NCI-H146 treated with DMSO at 0.1 percent for 48 hours (cell line): Measurements from ENCODE around the gene LYRM7.
"Not testable (repeated sequence)": the region's sequence is repeated elsewhere in the genome, so short reads cannot be mapped to it uniquely, and the experiment has no call there.

Experiments
- DNase-seq: peaks from one replicate; lab custom pipeline; 2025; ENCODE audit not compliant: unreplicated experiment; lab: John Stamatoyannopoulos, UW

Gene LYRM7

DNA sequence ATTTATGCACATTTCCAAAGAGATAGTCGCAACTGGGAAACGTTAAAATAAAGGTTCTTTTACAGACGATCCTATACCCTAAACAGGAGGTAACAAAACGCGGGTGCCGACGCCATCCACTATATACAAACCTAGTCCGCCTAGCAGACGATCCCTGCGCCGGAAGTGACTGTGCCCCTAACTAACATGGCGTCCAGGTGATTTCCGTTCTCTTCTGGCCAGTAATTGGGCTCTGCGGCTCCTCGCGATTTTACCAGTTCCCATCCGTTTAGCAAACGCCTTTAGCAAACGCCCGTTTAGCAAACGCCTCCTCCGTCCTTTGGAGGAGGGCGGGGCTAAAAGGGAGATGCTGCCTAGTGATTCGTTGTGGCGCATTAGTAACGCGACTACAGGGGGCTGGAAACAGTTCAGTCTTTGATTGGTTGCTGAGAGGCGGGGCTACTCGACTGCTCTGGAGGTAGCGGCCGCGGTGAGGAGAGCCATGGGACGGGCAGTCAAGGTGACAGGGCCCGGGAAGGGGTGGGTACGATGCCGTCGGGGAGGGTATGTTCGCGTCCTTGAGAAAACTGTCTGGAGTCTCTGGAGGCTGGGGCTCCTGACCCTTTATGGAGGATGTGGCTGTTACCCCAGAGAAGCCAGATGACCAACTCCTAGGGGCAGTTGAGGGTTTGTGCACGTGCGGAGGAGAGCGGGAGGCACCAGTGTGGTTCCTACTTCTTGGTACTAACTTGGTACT, at the start of gene LYRM7:
Gene LYRM7 (plus strand): TSS at position 405 of the 736 bp plus-strand sequence. CDS start 77 bp downstream, at position 482.
- DNase-seq, result peak; percentile 96

DNA sequence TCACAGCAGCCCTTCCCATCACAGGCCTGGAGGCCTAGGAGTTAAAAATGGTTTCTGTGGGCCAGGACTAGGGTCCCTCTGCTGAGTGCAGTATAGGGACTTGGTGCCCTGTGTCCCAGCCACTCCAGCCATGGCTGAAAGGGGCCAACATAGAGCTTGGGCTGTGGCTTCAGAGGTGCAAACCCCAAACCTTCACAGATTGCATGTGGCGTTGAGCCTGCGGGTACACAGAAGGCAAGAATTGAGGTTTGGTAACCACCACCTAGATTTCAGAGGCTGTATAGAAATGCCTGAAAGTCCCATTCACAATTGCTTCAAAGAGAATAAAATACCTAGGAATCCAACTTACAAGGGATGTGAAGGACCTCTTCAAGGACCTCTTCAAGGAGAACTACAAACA, 43.5 kb upstream of the LYRM7 start:
- DNase-seq, result not testable (repeated sequence)

DNA sequence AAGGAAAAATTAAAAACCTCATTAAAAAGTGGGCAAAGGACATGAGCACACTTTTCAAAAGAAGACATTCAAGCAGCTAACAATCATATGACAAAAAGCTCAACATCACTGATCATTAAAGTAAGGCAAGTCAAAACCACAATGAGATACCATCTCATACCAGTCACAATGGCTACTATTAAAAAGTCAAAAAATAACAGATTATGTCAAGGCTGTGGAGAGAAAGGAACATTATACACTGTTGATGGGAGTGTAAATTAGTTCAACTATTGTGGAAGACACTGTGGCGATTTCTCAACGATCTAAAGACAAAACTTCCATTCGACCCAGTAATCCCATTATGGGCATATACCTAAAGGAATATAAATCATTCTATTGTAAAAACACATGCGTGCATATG, 41.4 kb upstream of the LYRM7 start:
- no peak for DNase-seq

DNA sequence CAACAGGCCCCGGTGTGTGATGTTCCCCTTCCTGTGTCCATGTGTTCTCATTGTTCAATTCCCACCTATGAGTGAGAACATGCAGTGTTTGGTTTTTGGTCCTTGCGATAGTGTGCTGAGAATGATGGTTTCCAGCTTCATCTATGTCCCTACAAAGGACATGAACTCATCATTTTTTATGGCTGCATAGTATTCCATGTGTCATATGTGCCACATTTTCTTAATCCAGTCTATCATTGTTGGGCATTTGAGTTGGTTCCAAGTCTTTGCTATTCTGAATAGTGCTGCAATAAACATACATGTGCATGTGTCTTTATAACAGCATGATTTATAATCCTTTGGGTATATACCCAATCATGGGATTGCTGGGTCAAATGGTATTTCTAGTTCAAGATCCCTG, 37.7 kb upstream of the LYRM7 start:
- DNase-seq, result not testable (repeated sequence)

DNA sequence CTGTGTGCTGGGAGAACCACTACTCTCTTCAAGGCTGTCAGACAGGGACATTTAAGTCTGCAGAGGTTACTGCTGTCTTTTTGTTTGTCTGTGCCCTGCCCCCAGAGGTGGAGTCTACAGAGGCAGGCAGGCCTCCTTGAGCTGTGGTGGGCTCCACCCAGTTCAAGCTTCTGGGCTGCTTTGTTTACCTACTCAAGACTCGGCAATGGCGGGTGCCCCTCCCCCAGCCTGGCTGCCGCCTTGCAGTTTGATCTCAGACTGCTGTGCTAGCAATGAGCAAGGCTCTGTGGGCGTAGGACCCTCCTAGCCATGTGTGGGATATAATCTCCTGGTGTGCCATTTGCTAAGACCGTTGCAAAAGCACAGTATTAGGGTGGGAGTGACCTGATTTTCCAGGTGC, 32.3 kb upstream of the LYRM7 start:
- DNase-seq, result not testable (repeated sequence)

DNA sequence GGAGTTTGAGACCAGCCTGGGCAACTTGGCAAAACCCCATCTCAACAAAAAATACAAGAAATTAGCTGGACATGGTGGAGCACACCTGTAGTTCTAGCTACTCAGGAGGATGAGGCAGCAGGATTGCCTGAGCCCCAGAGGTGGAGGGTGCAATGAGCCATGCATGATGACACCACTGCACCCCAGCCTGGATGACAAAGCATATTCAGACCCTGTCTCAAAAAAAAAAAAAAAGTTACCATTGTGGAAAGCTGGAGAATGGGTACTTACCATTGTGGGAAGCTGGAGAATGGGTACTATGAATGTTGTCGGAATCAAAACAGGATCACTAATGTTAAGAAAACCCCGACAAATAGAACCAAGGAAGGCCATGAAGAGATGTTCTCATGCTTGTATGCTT, 31.4 kb upstream of the LYRM7 start:
- no peak for DNase-seq

DNA sequence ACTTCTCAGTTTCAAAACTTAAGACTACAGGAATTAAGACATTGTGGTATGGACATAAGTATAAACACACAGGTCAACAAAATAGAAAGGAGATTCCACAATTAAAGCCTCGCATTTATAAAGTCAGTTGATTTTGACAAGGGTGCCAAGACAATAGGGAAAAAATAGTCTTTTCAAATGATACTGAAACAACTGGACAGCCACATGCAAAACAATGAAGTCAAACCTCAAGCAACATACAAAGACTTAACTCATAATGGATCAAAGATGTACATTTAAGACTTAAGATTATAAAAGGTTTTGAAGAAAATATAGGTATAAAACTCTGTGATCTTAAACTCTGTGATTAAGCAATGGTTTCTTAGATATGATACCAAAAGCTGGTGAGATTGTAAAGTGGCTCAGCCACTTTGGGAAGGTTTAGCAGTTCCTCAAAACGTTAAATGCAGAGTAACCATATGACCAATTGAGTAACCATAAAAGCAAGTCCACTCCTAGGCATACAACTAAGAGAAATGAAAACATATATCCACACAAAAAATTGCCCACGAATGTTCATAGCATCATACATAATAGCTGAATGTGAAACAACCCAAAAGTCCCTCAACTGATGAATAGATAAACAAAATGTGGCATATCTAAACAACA, 27.6 kb upstream of the LYRM7 start:
- DNase-seq, result no peak

DNA sequence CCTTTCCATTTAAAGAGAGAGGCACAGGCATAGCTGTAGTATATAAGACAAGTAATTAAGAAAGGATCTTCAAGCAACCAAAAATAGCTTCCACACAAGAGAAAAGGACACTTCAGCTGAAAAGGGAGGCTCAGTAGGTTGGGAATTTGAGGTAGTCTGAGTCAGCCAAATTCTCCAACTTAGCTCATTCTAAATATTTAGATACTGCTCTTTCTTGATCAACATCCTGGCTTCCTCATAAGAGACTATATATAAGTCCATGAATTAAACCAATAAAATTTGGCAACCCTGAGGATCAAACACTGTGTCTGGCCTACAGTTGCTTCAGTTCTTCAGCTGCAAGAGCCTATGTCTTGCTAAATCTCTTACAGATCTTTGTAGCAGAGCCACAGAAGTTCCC, 23.5 kb upstream of the LYRM7 start:
- no peak for DNase-seq

DNA sequence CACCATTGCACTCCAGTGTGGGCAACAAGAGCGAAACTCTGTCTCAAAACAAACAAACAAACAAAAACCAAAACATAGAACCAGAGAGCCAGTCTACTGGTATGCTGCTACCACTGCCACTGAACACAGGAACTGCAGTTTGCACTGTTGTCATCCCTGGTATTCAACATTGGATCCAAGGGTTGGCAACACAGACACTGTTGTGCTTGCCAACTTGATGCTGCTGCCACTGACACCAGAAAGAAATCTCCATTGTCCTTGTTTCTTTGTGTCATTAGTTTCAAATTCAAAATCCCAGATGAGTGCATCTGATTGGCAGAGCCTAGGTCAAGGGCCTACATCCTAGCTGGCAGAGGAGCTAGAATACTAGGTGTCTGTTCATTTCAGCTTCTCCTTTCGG, 21.9 kb upstream of the LYRM7 start:
- DNase-seq, result no peak

DNA sequence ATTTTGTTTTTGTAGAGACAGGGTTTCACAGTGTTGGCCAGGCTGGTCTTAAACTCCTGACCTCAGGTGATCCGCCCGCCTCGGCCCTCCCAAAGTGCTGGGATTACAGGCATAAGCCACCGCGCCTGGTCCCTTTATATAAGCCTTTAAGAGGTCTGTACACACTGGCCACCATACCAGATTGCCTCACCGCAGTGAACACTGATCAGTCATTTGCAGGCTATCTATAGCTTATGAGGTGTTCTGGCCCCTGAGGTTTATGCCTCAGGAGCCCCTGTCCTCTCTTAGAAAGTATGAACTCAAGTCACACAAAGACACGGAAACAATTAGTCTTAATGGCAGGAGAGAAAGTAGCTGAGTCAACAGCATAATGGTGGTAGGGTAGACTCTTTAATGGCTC, 20.3 kb upstream of the LYRM7 start:
- DNase-seq, result peak; percentile 36

DNA sequence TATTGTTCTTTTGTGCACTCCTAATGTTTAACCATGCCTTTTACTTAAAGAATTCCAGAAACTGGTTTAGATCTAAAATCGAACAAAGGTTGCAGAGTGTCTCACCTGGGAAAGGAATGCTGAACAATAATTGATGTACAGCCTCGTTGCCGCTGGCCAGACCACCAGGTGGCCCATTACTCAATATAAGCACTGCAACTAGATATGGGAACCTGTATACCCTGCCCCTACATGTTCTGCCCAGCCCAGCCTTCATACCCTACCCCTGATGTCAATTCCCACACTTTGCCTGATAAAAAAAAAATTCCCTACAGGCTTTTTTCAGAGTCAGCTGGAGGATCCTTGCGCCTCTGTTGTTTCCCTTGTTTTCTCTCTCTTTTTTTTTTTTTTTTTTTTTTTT, 19.5 kb upstream of the LYRM7 start:
- DNase-seq, result peak; percentile 7

DNA sequence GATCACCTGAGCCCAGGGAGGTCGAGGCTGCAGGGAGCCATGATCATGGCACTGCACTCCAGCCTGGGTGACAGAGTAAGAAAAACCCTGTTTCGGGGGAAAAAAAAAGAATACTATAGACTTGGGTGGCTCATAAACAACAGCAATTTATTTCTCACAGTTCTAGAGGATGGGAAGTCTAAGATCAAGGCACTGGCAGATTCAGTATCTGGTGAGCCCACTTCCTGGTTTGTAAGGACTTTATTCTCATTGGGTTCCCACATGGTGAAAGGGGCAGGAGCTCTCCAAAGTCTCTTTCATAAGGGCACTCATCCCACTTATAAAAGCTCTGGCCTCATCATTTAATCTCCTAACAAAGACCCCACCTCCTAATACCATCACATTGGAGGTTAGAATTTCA, 14.4 kb upstream of the LYRM7 start:
- DNase-seq, result no peak

DNA sequence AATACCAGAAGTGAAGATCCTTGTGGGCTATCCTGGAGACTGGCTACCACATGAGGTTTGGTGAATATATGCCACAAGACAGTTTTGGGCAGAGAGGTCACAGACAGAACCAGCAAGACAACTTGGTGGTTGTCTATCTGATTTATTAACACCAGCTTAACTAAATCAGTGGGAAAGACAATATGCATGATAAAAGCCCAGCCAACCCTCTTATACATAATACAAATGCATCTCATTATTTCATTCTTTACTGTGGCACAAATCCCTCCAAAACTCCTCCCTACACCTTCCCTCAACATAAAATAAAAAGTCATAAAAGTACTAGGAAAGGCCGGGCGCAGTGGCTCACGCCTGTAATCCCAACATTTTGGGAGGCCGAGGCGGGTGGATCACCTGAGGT, 13.8 kb upstream of the LYRM7 start:
- DNase-seq, result no peak

DNA sequence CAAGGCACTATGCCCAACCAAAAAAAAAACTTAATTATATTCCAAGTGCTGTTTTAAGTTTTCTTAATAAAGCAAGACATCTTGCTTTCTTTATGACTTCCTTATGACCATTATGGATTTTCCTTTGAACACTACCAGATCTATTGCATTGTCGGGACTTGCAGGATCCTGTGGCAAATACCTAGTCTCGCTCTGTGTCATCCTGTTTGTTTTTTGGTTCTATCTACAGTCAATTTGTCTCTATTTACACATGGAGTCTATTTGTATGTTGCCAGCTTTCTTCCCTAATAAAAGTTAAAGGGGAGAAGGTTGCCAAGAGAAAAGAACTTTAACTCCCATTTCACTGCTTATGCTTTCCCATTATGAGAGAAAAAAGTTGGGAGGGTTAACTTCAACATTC, 10.6 kb upstream of the LYRM7 start:
- no peak for DNase-seq

DNA sequence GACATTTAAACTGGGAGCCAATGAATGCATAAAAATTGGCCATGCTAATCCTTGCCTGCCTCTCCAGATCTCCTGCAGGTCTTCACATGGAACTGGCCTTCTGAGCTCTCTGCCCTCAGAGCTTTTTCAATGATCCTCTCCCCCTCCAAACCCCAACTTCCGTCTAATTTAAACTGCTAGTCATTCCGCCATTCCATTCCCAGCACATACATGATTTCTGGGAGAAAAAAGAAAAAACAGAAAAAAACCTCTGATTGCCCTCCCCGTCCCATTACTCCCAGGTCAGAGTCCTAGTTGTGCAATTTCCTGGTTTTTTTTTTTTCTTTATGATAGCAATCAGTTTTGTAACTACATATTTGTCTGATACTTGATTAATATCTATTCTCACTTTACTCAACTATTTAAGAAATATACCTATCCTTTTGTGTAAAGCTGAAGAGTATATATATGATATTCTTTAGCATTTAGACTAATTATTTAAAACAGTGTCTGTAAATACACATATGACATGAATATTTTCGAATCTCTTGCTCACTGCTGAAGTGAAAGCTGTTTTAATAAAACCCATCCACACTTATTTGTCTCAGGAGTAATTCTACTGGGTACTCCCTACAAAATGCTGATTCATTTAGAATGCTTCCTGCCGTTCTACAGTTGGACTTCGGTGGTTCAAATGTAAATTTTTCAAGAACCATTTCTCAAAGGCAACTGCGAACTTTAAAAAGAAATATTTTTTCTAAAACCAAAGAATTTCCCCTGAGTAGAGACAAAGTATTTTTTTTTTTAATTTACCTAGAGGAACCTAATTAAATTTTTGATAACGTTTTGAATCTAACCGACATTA, 7.2 kb upstream of the LYRM7 start:
- DNase-seq, result no peak

DNA sequence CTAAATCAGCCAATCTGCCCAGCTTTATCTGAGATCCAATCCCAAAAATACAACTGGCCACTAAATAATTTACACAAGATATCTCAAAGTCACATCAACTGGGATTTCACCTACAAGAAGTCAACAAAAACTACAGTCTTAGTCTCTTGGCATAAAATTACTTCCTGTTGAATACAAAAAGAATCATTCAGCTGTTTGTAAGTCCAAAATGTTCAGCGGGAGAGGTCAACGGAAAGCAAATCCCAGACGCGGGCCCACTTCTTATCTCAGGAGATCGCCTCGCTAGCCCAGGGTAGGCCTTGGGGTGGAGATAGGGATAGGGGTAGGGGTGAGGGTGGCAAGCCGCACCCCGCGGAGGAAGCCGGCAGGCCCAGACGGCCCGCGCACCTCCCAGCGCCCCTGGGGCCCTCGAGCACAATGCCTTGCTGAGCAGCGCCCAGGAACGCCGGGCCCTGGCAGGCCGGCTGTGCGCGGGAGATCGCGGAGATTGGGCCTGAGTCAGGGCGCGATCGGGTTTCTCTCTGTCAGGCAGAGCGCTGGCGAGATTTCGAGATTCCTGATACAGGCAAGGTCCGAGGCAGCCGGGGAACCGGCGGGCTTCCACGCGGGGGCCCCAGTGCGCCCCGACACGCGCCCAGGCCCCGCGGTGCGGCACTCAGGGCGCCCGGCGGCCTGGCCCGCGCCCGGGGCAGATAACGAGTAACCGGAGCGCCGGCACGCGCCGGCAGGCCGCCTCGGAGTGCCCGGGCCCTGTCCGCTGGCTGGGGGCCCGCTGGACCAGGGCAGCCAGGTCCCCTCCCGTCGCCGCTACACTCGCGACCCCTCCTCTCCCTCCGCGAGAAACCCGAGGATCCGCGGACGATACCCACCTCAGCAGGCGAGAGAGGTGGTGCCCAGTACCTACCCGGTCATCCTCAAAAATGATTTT, 6.3 kb upstream of the LYRM7 start:
- DNase-seq, result peak; percentile 32

DNA sequence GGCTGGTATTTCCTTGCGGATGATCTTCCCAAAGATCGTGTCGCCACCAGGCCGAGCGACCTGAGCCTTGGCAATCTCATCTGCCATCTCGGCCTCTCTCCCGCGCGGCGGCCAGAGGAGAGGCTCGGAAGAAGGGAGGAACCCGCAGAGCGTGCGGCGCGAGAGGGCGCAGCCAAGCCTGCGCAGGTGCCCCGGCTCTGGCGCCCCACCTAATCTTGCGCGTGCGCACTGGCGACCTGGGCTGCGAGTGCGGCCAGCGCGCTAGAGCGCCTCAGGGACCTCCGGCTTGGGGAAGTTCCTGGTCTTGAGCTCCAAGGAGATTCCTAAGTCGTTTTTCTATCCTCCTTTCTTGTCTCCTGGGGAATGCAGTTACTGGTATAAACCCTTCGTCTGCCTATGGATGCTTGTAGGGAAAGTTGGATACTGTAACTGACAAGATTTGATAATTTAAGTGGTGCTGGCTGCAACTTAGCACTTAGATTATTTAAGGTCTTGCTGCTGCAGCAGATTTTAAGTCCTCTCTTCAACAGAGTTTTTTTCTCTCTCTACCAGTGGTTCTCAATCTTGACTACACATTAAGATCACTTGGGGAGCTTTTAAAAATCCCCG, 5.5 kb upstream of the LYRM7 start, which contains the start of gene HINT1:
Gene HINT1 (minus strand): TSS at position 138 of the 609 bp plus-strand sequence. CDS start 51 bp downstream, at position 87.
- peak; percentile 81 for DNase-seq

DNA sequence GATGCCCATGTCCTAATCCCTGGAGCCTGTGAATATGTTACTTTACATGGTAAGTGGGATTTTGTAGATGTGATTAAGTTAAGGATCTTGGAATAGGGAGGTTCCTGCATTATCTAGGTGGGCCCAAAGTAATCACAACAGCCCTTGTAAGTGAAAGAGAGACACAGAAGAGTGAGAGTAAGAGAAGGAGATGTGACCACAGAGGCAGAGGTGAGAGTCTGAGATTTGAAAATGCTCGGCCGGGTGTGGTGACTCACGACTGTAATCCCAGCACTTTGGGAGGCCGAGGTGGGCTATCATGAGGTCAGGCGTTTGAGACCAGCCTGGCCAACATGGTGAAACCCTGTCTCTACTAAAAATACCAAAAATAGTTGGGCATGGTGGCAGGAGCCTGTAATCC, 3.1 kb upstream of the LYRM7 start:
- no peak for DNase-seq

DNA sequence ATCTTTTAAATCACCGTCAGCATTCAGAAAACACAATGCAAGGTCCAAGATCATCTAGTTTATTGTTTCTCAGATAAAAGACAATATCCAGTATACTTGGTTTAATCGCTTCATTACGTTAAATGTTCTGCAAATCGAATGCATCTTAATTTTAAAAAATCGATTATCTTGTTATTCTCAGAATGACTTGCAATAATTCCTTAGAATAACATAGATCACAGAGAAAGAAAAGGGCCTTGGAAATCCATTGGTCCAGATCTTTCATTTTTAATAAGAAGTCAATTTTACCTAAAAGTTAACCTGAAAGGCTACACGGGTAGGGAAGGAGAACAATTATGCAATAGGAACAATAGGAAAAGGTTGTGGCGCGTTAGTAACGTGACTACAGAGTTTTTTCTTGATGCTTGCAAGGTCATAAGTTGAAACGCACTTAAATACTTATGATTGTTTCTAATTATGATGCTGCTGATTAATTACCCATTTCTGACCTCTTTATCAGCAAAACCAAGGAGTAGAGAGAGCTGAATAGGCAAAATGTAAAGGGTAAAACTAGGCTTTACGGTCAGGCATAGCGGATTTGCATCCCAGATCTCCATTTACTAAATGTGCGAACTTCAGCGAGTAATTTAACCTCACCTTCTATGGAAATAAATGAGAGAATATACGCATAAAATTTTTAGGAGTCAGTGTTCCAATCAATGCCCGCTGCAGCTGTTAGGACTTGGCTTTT, 769 bp upstream of the LYRM7 start:
- no peak for DNase-seq
